GM18507 (cell line): ENCODE measurements around the gene MED31.
A peak's percentile ranks its signal among the peaks of the same experiment; 100 is the strongest.
"Not testable (repeated sequence)": the region's sequence is repeated elsewhere in the genome, so short reads cannot be mapped to it uniquely, and the experiment has no call there.

Experiments used
- DNase-seq: peaks from one replicate; pipeline ENCODE4 v3.0.0; 2011; ENCODE audit warnings: low read depth; ENCODE audit not compliant: insufficient read length; ENCODE audit errors: extremely low spot score
- FAIRE-seq: peaks from 2 replicates; lab custom pipeline; 2011; peaks lifted over from hg19 to GRCh38; lab: Jason Lieb, UNC

The MED31 gene

DNA sequence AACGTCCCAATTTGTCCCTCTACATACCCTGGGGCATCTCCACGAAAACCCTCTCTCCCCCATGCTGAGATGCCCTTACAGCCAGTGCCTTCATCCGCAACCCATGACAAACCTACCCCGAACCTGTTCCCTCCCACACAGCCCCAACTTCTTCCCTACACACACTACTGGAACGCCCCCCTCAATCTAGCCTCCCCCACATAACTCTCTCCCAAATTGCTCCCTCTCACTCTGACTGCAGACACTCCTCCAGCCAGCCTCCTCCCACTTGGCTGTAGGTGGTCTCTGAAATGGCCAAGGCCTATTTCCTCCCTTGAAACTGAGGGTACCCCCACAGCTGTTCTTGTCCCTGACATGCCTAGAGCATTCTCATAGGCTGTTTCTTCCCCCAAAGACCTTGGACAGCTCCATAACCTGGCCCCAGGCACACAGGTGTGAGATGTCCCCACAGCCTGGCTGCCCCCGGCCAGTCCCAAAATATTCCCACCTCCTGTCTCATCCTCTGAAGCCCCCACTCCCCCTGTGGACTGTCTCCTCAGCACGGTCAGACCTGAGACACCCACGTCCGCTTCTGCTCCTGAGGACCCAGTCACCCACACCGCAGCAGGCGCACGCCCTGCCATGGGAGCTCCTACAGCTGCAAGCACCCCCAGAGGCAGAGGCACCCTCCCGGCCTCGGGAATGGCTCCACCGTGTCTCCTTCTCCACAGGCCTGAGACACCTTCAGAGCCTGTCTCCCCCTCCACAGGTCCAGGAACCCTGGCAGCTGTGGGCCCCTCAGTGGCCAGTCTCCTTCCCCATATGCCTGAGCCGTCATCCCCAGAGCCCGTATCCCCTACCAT is 14.6 kb downstream of the MED31 start:
- DNase-seq (no peak), FAIRE-seq (no peak)

- DNase-seq: no peak
- FAIRE-seq: no peak
Observed at GRCh38 chr17:6636105-6636504, 15.3 kb downstream of the MED31 start.

DNA sequence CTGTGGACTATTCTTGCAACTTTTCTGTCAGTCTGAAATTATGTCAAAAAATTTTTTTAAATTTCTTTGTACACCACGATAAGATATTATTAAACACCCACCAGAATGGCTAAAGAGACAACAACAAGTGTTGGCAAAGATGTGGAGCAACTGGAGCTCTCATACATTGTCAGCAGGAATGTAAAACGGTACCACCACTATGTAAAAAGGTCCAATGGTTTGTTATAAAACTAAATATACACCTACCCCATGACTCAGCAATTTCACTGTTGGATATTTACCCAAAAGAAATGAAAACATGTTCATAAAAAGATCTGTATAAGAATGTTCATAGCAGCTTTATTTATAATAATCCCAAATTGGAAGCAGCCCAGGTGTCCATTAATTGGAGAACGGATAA is 18.1 kb downstream of the MED31 start:
- DNase-seq (no peak), FAIRE-seq (no peak)

DNA sequence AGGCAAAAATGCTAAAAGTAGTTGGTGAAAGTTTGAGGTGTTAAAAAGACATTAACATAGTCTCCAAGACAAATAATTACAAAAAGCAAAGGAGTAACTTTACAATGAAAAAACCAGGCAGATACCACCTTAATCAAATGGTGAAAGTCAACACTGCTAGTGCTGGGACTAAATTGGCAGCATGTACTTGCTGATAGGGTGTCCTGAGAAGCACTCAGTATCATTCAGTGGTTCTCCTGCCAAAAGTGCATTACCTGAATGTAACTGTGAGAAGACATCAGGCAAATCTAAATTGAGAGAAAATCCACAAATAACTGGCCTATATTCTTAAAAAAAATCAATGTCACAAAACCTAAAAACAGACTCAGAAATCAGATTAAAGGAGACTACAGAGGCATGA is 18.9 kb downstream of the MED31 start:
- FAIRE-seq (peak; percentile 26), DNase-seq (no peak)

DNA sequence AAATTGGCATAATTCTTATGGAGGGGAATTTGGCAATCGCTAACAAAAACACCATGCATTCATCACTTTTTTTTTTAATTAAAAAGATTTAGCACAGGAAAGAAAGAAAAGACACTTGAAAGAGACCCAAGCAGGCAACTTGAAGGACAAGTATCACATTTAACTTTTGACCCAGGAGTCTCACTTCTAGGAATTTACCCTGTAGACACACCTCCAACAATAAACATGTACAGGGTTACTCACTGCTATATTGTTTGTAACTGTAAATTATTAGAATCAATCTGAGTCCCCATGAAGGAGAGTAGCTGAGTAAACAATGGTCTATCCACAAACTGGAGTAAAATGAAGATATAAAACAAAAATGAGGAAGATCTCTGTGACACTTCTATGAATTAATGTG is 21.0 kb downstream of the MED31 start:
- FAIRE-seq (no peak), DNase-seq (no peak)

GRCh38 chr17:6627019-6627418 is 24.4 kb downstream of the MED31 start:
- FAIRE-seq: no peak

DNA sequence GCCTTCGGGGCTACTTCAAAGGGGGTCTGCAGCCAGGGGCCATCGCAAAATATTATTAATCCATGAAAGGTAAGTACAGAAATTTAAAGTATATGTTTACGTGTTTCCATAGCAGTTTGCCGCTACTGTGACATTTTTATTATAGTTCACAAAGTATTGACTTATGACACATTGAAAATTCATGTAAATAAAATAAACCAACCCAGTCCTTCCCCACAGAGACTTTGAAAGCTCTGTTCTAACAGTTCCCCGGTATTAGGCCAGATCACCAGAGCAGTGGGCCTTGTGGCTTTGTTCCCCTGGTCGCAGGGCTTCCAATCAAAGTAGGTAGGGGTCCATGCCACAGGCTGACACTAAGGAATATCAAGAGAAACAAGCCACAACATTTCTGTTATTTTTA is 24.8 kb downstream of the MED31 start:
- DNase-seq (no peak), FAIRE-seq (no peak)

More at GRCh38 chr17:6627019-6627418, 24.4 kb downstream of the MED31 start:
- DNase-seq: no peak

DNA sequence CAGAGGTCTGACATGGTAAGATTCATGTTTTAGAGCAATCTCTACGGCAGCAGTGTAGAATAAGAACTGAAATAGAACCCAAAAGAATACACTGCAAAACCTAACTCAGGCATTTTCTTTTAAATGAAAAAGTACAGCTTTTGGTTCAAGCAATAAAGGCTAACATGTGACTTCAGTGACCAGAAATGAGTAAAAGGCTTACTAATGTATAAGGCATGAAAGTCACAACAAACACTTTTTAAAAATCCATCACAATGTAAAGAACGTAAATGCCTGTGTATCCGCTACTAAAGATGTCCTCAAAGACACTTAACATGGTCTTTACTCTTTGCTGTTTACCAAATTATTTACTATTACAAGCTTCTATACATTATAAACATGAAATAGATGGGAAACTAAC is 27.5 kb downstream of the MED31 start:
- DNase-seq: no peak
- no peak for FAIRE-seq

- no peak for DNase-seq
- FAIRE-seq: no peak
Observed at GRCh38 chr17:6611231-6611630, 40.2 kb downstream of the MED31 start.

DNA sequence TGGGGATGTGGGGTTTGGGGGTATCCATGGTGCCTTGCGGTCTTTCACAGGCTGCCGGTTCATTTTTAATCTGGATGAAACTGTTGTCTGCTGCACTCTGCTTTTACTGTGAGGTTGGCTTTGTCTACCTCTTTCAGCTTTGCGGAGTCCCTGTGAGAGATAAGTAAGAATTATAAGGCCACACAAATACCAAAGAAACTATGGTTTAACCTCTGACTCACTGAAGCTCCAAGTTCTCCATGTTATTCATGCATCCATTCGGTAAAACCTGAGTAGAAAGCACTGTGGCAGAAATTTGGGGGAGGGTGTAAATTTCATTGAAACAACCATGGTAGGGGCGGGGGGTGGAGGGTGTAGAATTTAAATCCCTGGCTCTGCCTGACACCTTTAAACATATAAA is 41.4 kb downstream of the MED31 start:
- DNase-seq: no peak
- FAIRE-seq: no peak

DNA sequence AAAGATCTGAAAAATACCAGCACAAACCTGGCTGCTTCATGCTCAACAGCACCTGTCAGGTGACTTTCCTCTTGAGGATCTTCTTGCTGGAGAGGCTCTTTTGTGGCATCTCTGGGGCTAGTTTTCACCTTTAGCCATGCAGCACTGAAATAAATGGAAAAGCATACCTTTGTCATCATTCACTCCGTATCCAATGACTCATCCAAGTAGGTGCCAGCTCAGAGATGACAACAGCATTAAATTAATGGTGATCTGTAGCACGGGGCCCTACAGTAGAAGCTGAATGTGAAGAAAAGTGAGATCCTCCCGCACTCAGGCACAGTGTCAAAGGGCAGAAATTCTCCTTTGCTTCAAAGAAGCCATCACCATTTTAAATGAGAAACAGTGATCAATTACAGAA is 43.1 kb downstream of the MED31 start:
- FAIRE-seq: no peak
- DNase-seq: no peak

DNA sequence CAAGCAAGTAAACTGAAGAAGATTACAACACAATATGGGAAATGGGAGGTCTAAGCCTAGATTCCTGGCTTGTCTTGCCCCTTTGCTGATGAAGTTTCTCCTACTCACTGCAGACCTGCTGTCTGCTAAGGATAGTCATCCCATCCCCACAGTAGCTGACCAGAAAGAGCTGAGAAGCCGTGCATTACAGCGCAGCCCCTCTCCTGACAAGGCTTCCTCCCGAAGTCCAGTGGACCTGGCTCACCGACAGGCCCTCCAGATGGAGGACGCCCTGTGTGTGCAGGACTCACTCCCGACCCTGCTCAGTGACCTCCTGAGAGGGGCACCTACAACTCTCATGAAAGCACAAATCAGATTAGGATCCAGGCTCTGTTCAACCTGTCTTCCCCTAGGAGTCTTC is 46.3 kb downstream of the MED31 start:
- DNase-seq (no peak), FAIRE-seq (no peak)

DNA sequence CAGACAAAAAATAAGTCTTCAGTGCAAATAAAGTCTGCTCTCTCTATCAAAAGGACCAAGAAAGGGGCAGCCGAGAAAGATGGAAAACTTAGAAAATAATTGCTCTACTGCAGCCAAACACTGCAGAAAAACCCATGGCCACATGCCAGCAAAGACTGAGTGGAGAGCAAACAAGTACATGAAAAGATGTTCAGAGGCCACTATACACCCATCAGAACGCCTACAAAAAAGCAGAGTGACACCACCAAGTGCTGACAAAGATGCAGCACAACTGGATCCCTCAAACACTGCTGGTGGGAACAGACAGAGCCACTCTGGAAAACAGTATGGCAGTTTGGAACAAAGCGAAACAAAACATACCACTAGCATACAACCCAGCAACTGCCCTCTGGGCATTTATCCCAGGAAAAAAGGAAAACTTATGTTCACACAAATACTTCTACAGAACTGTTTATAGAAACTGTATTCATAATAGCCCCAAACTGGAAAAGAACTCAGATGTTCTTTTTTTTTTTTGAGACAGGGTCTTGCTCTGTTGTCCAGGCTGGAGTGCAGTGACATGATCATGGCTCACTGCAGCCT is 47.6 kb downstream of the MED31 start:
- no peak for DNase-seq
- FAIRE-seq: no peak

DNA sequence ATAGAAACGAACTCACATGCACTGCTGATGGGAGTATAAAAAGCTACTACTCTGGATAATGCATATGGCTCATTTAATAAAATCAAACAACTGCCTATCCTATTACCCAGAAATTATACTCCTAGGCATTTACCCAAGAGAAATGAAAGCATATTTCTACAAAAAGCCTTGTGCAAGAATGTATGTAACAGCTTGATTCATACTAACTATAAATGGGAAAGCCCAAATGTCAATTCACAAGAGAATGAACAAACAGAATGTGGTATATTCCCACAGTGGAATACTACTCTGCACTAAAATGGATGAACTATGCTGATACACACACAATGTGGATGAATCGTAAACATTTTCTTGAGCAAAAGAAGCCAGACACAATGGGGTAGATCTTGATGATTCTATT is 49.3 kb downstream of the MED31 start:
- DNase-seq (no peak), FAIRE-seq (no peak)

DNA sequence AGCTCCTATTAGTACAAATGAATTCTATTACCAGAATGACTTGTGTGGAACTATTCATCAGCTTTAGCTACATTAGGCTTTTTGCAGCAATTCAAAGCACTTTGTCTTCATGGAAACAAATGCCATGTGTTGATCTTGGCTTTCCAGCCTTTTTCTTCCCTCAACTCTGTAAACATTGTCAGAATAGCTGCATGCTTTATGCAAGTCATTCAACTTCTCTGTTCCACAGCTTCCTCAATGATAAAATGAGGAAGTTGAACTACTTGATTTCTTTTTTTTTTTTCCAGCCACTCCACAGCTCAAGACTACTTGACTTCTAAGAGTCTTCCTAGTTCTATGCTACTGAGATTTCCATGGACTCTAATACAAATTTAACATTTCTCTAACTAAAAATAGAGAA is 52.0 kb downstream of the MED31 start:
- DNase-seq: no peak
- FAIRE-seq: no peak

- FAIRE-seq (no peak), DNase-seq (no peak)
Observed at GRCh38 chr17:6597727-6598126, 53.7 kb downstream of the MED31 start.

- DNase-seq (no peak), FAIRE-seq (no peak)
Observed at GRCh38 chr17:6596941-6597340, 54.5 kb downstream of the MED31 start.

- FAIRE-seq (no peak), DNase-seq (no peak)
Observed at GRCh38 chr17:6596511-6596910, 54.9 kb downstream of the MED31 start.

GRCh38 chr17:6596081-6596480 is 55.3 kb downstream of the MED31 start:
- FAIRE-seq: no peak
- DNase-seq: no peak

- FAIRE-seq, DNase-seq: not testable (repeated sequence)
Observed at GRCh38 chr17:6593371-6593770, 58.0 kb downstream of the MED31 start.
